HEK293T (cell line): ENCODE measurements around the gene GSTO2.
A peak's percentile ranks its signal among the peaks of the same experiment; 100 is the strongest.

Source experiments
- CTCF ChIA-PET: fragments of 350-600 bp; formaldehyde crosslinking; extraction: SDS; loops from one replicate; lab custom pipeline; 2021; ENCODE audit warnings: antibody characterized with exemption, inconsistent platforms; lab: Yijun Ruan, JAX
- POLR2A ChIA-PET: fragments of 350-600 bp; formaldehyde crosslinking; extraction: SDS; loops from one replicate; lab custom pipeline; 2020; ENCODE audit warnings: antibody characterized with exemption, inconsistent platforms; lab: Yijun Ruan, JAX
- DNase-seq: peaks from one replicate; pipeline ENCODE4 v3.0.0; 2012; ENCODE audit warnings: mixed read lengths; ENCODE audit errors: extremely low spot score
- ARNT ChIP-seq: fragments of 450-650 bp; IDR thresholded peaks from 2 replicates; pipeline ENCODE4 v1.6.1; 2017; ENCODE audit warnings: mild to moderate bottlenecking
- BHLHE40 ChIP-seq: fragments of 450-650 bp; IDR thresholded peaks from 2 replicates; pipeline ENCODE4 v1.6.1; 2016; ENCODE audit warnings: mild to moderate bottlenecking, moderate library complexity, borderline replicate concordance
- CTBP1 ChIP-seq: fragments of 450-650 bp; IDR thresholded peaks from 2 replicates; pipeline ENCODE4 v1.6.1; 2016; ENCODE audit warnings: borderline replicate concordance
- ELF4 ChIP-seq: fragments of 450-650 bp; IDR thresholded peaks from 2 replicates; pipeline ENCODE4 v1.6.1; 2017; ENCODE audit warnings: antibody characterized with exemption
- FOXA1 ChIP-seq: fragments of 450-650 bp; IDR thresholded peaks from 2 replicates; pipeline ENCODE4 v1.6.1; 2016; ENCODE audit warnings: mild to moderate bottlenecking
- FOXK2 ChIP-seq: fragments of 450-650 bp; IDR thresholded peaks from 2 replicates; pipeline ENCODE4 v1.6.1; 2016; ENCODE audit warnings: mild to moderate bottlenecking
- FOXM1 ChIP-seq: fragments of 450-650 bp; IDR thresholded peaks from 2 replicates; pipeline ENCODE4 v1.6.1; 2017; ENCODE audit warnings: mild to moderate bottlenecking, borderline replicate concordance
- HDGF ChIP-seq: fragments of 450-650 bp; IDR thresholded peaks from 2 replicates; pipeline ENCODE4 v1.6.1; 2017; ENCODE audit warnings: antibody characterized with exemption, borderline replicate concordance
- L3MBTL2 ChIP-seq: fragments of 450-650 bp; conservative IDR thresholded peaks from 2 replicates; pipeline ENCODE4 v1.6.1; 2016; ENCODE audit warnings: mild to moderate bottlenecking
- LEF1 ChIP-seq: fragments of 450-650 bp; IDR thresholded peaks from 2 replicates; pipeline ENCODE4 v1.6.1; 2017; ENCODE audit warnings: mild to moderate bottlenecking, borderline replicate concordance
- NFRKB ChIP-seq: fragments of 450-650 bp; IDR thresholded peaks from 2 replicates; pipeline ENCODE4 v1.6.1; 2016; ENCODE audit warnings: mild to moderate bottlenecking, moderate library complexity
- SP1 ChIP-seq: fragments of 450-650 bp; IDR thresholded peaks from 2 replicates; pipeline ENCODE4 v1.6.1; 2017
- SUZ12 ChIP-seq: fragments of 450-650 bp; IDR thresholded peaks from 2 replicates; pipeline ENCODE4 v1.6.1; 2016; ENCODE audit warnings: mild to moderate bottlenecking
- TARDBP ChIP-seq: fragments of 450-650 bp; IDR thresholded peaks from 2 replicates; pipeline ENCODE4 v1.6.1; 2016
- ZNF384 ChIP-seq: fragments of 450-650 bp; IDR thresholded peaks from 2 replicates; pipeline ENCODE4 v1.6.1; 2016
- TF ChIP-seq, protein P1 (sequence below): fragments of 450-650 bp; IDR thresholded peaks from 2 replicates; pipeline ENCODE4 v1.6.1; 2016

GSTO2 gene

DNA sequence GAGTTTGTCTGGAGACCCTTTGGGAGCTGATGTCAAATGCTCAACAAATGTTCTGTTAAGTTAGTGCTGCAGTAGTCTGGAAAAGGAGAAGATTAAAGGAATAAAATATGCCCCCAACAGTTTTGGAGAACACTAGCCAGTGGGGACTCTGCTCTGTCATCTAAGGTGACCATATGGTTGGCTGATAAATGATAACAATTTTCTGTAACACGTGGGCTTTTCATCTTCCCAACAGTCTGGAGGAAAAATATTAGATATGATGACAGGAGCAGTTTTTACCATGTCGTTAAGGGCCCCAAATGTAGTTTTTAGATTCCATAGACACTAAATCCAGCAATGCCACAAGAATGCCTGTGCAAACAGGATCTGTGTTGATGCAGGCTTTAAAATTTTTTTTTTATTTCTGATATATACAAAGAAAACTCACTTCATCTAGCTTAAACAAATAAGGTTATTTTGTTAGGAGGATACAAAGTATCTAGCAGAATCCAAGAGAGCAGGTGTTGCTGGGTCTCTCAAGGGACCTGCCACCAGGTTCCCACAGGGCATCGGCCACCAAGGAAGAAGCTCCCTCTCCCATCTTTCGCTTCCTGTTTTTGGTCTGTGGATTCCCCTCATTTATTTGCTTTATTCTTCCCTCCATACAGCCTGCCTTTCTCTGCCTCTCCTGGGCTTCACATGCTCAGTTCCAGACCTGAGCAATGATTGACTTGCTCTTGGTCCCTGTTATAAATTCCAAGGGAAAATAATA is 78.5 kb downstream of the GSTO2 start:
- no peak for DNase-seq
- ChIA-PET POLR2A (interaction anchor here (1.0 to 1.5 kb wide), 2 partner anchors 9 to 73 kb away, joined by 3 read pairs; partner anchors contain the start of gene ITPRIP), CTCF (interaction anchor here (0.8 to 2.1 kb wide), 3 partner anchors 10 to 42 kb away, joined by 3 to 6 read pairs (median 3); partner anchors contain the start of gene ITPRIP)
- TF ChIP-seq NFRKB (no peak), L3MBTL2 (no peak), FOXA1 (no peak), CTBP1 (no peak), HDGF (no peak), ELF4 (no peak), TARDBP (no peak)
- TF ChIP-seq, protein P1, sequence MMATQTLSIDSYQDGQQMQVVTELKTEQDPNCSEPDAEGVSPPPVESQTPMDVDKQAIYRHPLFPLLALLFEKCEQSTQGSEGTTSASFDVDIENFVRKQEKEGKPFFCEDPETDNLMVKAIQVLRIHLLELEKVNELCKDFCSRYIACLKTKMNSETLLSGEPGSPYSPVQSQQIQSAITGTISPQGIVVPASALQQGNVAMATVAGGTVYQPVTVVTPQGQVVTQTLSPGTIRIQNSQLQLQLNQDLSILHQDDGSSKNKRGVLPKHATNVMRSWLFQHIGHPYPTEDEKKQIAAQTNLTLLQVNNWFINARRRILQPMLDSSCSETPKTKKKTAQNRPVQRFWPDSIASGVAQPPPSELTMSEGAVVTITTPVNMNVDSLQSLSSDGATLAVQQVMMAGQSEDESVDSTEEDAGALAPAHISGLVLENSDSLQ: no peak

DNA sequence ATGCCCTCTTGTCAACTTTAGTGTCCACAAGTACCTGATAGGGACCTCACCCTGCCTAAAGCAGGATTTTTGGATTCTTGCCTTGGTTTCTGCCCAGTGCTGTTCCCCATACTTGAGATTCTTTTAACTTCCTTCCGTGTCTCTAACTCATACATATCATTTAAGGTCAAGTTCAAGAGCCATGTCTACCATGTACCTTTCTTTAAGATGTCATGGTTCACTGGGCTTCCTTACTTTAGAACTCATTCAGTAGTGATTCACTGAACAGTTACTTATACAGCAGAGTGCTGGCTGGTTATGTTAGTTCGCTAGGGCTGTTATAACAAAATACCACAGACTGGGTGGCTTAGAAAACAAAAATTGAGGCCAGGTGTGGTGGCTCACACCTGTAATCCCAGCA is 79.6 kb downstream of the GSTO2 start:
- no peak for DNase-seq
- ChIA-PET CTCF (interaction anchor here (0.9 to 1.0 kb wide), 2 partner anchors 11 to 43 kb away, joined by 3 to 4 read pairs; no protein-coding TSS in a partner anchor), POLR2A (no interaction called here)
- no peak for TF ChIP-seq FOXK2
- no peak for TF ChIP-seq FOXM1
- no peak for TF ChIP-seq CTBP1
- TF ChIP-seq BHLHE40: no peak

DNA sequence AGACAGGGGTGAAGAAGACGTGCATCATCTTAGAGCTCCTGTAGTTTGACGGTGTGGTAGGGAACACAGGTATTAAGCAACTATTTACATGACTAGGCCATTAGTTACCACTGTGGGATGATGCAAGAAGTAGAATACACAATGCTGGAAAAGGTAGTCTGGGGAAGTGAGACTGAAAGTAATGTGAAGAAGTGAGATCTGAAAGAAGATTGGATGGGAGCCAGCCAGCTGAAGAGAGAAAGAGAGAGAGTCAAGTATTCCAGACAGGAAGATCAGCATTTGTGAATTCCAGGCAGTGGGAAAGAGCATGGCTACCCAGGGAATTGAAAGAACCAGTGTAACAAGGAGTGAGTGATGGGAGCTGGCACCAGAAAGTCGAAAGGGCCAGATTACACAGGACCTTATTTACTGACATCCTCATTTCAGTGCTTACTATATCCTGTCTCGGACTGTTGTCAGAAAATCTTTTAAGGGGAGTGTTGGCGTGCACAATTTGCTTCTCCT is 80.7 kb downstream of the GSTO2 start:
- POLR2A ChIA-PET: no interaction called here
- DNase-seq: no peak

DNA sequence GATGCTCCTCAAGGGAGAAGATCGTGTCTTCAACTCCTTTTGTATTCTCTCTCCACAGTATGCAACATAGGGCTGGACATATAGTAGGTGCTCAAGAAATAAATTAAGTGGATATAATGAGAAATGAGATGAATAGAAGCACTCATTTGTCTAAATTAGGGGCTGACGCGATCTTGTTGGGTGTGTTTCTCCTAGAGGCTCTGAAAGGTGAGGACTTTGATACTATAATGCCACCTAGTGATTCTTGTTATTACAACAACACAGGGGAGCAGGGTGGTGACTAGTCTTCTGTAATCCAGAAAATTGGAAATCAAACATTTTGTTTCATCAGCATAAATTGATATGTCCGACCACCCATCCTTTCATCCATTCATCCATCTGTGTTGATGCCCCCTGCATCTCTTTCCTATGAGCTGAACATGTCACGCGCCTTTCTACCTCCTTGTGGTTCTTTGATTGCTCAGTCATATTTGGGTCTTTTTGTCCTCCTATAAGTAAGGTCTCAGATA is 81.2 kb downstream of the GSTO2 start:
- DNase-seq: peak; percentile 59
- TF ChIP-seq FOXM1 (no peak), FOXK2 (no peak), CTBP1 (no peak), ELF4 (no peak), L3MBTL2 (no peak), HDGF (no peak), TARDBP (no peak)
- TF ChIP-seq, protein P1: peak; percentile 49
- POLR2A ChIA-PET: no interaction called here
- CTCF ChIA-PET: interaction anchor here (0.8 to 3.1 kb wide), 6 partner anchors 21 to 76 kb away, joined by 3 to 29 read pairs (median 8); no protein-coding TSS in a partner anchor

More for the DNA sequence above, 80.7 kb downstream of the GSTO2 start:
- CTCF ChIA-PET: interaction anchor here (0.8 to 3.1 kb wide), 6 partner anchors 21 to 75 kb away, joined by 3 to 21 read pairs (median 4); no protein-coding TSS in a partner anchor
- TF ChIP-seq BHLHE40 (no peak), SUZ12 (no peak), ZNF384 (no peak), CTBP1 (no peak), TARDBP (no peak), ELF4 (no peak), L3MBTL2 (no peak), SP1 (no peak), FOXA1 (no peak), NFRKB (no peak)
- TF ChIP-seq, protein P1: no peak

DNA sequence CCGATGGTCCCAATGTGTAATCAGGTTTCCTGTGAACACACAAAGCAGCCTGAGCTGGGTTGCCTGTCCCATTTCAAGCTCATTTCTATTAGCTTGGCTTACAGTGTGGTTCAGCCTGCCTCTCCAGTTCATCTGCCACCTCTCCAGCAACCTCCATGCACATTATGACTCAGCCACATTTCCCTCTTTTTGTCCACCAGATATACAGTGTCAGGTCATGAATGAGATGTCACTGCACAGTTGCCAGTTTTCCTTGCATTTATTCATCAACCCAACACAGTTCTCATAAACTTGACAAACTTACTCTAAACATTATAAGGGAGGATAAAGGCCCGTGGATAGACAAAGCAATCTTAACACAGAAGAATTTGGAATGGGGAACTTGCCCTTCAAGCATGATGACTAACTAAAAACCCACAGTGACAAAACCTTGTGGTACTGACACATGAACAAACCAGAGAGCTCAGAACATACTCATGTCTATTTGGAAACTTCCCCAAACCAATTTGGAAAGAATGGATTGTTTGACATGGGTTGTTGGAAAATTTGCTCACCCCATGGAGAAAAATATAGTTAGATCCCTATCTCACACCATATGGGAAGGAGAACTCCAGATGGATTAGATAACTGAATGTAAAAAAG is 82.2 kb downstream of the GSTO2 start:
- ChIA-PET CTCF (interaction anchor here (0.6 to 3.1 kb wide), 10 partner anchors 8 to 77 kb away, joined by 3 to 29 read pairs (median 5); no protein-coding TSS in a partner anchor), POLR2A (interaction anchor here (1.1 kb wide), 1 partner anchor 45 kb away, joined by 3 read pairs; no protein-coding TSS in a partner anchor)
- TF ChIP-seq ELF4: no peak
- TF ChIP-seq FOXM1: no peak
- TF ChIP-seq SUZ12: no peak
- TF ChIP-seq SP1: no peak
- TF ChIP-seq LEF1: no peak
- no peak for TF ChIP-seq NFRKB
- TF ChIP-seq HDGF: no peak
- no peak for TF ChIP-seq ZNF384
- no peak for TF ChIP-seq CTBP1
- no peak for TF ChIP-seq FOXA1
- TF ChIP-seq, protein P1: no peak
- no peak for TF ChIP-seq ARNT
- no peak for TF ChIP-seq TARDBP
- TF ChIP-seq FOXK2: no peak
- no peak for TF ChIP-seq L3MBTL2
- TF ChIP-seq BHLHE40: no peak
- DNase-seq: no peak
